ENCODE results near the gene RBM20. TPM values are rescaled to one million over a fixed set of nuclear protein-coding genes. Genes with fewer than 3 reads are reported as not detected.

RBM20 gene
- total RNA-seq, 2 experiments from 2014 or later = 0.06 to 0.17 TPM

GRCh38 chr10:110833941-110834628 lies 189.9 kb downstream of the RBM20 start:
- Mint-ChIP-seq H3K27me3 (no peaks in the 10 kb centered on the region), H3K4me3 (no peak overlapping the region), H3K27ac (peak overlapping the region; percentile 90), H3K4me1 (peaks cover 17% of the 10 kb centered on the region), H3K9me3 (no peaks in the 10 kb centered on the region), H3K36me3 (no peaks in the 10 kb centered on the region)
- no peak for ATAC-seq (ENCODE audit: low read depth)
- POLR2A ChIA-PET = no interaction called here
- no peak for DNase-seq

GRCh38 chr10:110834629-110835301 lies 190.6 kb downstream of the RBM20 start:
- Mint-ChIP-seq H3K27ac (peak overlapping the region; percentile 90), H3K27me3 (no peaks in the 10 kb centered on the region), H3K4me1 (peaks cover 17% of the 10 kb centered on the region), H3K36me3 (no peaks in the 10 kb centered on the region), H3K4me3 (no peak overlapping the region), H3K9me3 (no peaks in the 10 kb centered on the region)
- ATAC-seq (ENCODE audit: low read depth) (peak; percentile 84), DNase-seq (no peak)
- POLR2A ChIA-PET = interaction anchor here (0.6 to 1.8 kb wide), 4 partner anchors 32 to 51 kb away, joined by 3 to 7 read pairs (median 6); partner anchors contain the start of gene PDCD4

GRCh38 chr10:110835841-110836240 lies 191.7 kb downstream of the RBM20 start:
- H3K36me3 Mint-ChIP-seq = no peaks in the 10 kb centered on the region
- POLR2A ChIA-PET = interaction anchor here (0.8 to 1.8 kb wide), 4 partner anchors 22 to 37 kb away, joined by 3 to 7 read pairs (median 6); partner anchors contain the start of gene PDCD4
- ATAC-seq (ENCODE audit: low read depth) (no peak), DNase-seq (no peak)
- H3K4me1 Mint-ChIP-seq = peaks cover 17% of the 10 kb centered on the region
- H3K27ac Mint-ChIP-seq = peak overlapping the region; percentile 57
- H3K4me3 Mint-ChIP-seq = no peak overlapping the region
- no peaks in the 10 kb centered on the region for H3K27me3 Mint-ChIP-seq
- no peaks in the 10 kb centered on the region for H3K9me3 Mint-ChIP-seq

DNA sequence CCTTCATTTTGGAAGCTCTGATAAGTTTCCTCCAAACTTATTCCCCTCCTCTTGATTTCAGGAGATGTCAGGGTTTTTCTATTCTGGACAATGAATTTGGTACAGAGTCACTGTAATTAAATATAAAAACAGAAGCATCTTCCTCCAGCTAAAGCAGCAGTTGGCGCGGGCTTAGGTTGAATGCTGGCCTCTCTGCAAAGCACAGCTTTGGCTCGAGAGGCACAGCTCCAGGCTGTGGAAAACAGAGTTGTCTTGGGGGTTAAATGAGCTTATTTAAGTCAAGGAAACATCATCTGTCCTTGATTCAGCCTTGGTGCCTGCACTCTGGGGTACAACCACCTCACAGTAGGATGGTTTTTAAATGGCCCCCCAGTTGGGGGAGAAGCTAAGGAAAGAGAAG lies 192.6 kb downstream of the RBM20 start:
- Mint-ChIP-seq H3K4me3 (no peak overlapping the region), H3K4me1 (peaks cover 20% of the 10 kb centered on the region), H3K36me3 (no peaks in the 10 kb centered on the region), H3K27me3 (no peaks in the 10 kb centered on the region), H3K9me3 (no peaks in the 10 kb centered on the region), H3K27ac (no peak overlapping the region)
- DNase-seq (no peak), ATAC-seq (ENCODE audit: low read depth) (no peak)
- POLR2A ChIA-PET = interaction anchor here (0.8 to 1.4 kb wide), 4 partner anchors 14 to 34 kb away, joined by 3 to 7 read pairs (median 3); no protein-coding TSS in a partner anchor

GRCh38 chr10:110837418-110838171 lies 193.5 kb downstream of the RBM20 start:
- DNase-seq = no peak
- Mint-ChIP-seq H3K36me3 (no peaks in the 10 kb centered on the region), H3K9me3 (no peaks in the 10 kb centered on the region), H3K4me1 (peaks cover 29% of the 10 kb centered on the region), H3K27ac (no peak overlapping the region), H3K27me3 (no peaks in the 10 kb centered on the region), H3K4me3 (no peak overlapping the region)
- POLR2A ChIA-PET = interaction anchor here (1.0 to 1.4 kb wide), 3 partner anchors 13 to 35 kb away, joined by 3 to 7 read pairs (median 3); no protein-coding TSS in a partner anchor
- no peak for ATAC-seq (ENCODE audit: low read depth)

- ATAC-seq (ENCODE audit: low read depth) = no peak
- H3K36me3 Mint-ChIP-seq = no peaks in the 10 kb centered on the region
- peaks cover 1% of the 10 kb centered on the region for H3K9me3 Mint-ChIP-seq
- no peaks in the 10 kb centered on the region for H3K27me3 Mint-ChIP-seq
- POLR2A ChIA-PET = no interaction called here
- no peak overlapping the region for H3K27ac Mint-ChIP-seq
- DNase-seq = no peak
- no peak overlapping the region for H3K4me3 Mint-ChIP-seq
- H3K4me1 Mint-ChIP-seq = peaks cover 38% of the 10 kb centered on the region
Measured at GRCh38 chr10:110840225-110840922, 196.2 kb downstream of the RBM20 start.

GRCh38 chr10:110840923-110841428 lies 196.8 kb downstream of the RBM20 start:
- POLR2A ChIA-PET = no interaction called here
- H3K9me3 Mint-ChIP-seq = peaks cover 1% of the 10 kb centered on the region
- no peak for DNase-seq
- H3K36me3 Mint-ChIP-seq = no peaks in the 10 kb centered on the region
- no peak overlapping the region for H3K4me3 Mint-ChIP-seq
- no peaks in the 10 kb centered on the region for H3K27me3 Mint-ChIP-seq
- H3K4me1 Mint-ChIP-seq = peaks cover 38% of the 10 kb centered on the region
- no peak for ATAC-seq (ENCODE audit: low read depth)
- no peak overlapping the region for H3K27ac Mint-ChIP-seq

- Mint-ChIP-seq H3K9me3 (peaks cover 1% of the 10 kb centered on the region), H3K27me3 (no peaks in the 10 kb centered on the region), H3K4me3 (no peak overlapping the region), H3K27ac (peak overlapping the region; percentile 3), H3K36me3 (no peaks in the 10 kb centered on the region), H3K4me1 (peaks cover 38% of the 10 kb centered on the region)
- POLR2A ChIA-PET = interaction anchor here (0.6 to 3.4 kb wide), 5 partner anchors 18 to 49 kb away, joined by 3 to 21 read pairs (median 8); no protein-coding TSS in a partner anchor
- no peak for DNase-seq
- ATAC-seq (ENCODE audit: low read depth) = no peak
Measured at GRCh38 chr10:110841767-110842267, 197.7 kb downstream of the RBM20 start.

DNA sequence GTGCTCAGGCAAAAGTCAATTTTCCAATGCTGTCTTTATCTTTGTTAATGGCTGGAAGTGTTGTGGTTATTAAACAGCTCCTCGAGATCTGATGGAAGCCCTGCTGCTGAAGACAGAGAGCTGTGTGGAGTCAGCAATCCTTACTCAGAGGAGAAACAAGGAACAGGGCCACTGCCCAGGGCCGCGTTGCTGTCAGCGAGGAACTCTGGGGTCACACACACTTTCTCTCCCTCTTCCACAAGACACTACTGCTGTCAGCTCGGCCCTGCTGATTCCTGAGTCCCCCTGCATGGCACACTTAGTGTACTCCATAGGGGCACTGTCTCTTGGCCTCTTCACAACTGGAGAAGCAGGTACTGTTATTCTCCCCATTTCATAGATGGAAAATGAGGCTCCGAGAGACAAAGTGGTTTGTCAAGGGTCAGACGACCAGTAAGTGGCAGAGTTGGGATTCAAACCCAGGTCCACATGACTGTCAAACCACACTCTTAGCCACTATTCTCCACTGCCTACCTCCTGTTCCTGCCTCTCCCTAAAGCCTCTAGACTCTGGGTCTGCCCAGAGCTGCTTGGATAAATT lies 198.3 kb downstream of the RBM20 start:
- H3K36me3 Mint-ChIP-seq = no peaks in the 10 kb centered on the region
- H3K4me3 Mint-ChIP-seq = peak overlapping the region; percentile 42
- POLR2A ChIA-PET = interaction anchor here (1.0 to 3.4 kb wide), 7 partner anchors 15 to 77 kb away, joined by 3 to 21 read pairs (median 8); partner anchors contain the start of genes BBIP1, PDCD4 and SHOC2
- peaks cover 39% of the 10 kb centered on the region for H3K4me1 Mint-ChIP-seq
- peaks cover 1% of the 10 kb centered on the region for H3K9me3 Mint-ChIP-seq
- no peaks in the 10 kb centered on the region for H3K27me3 Mint-ChIP-seq
- no peak for ATAC-seq (ENCODE audit: low read depth)
- no peak for DNase-seq
- peak overlapping the region; percentile 77 for H3K27ac Mint-ChIP-seq

- peak; percentile 88 for ATAC-seq (ENCODE audit: low read depth)
- Mint-ChIP-seq H3K4me1 (peaks cover 36% of the 10 kb centered on the region), H3K4me3 (peak overlapping the region; percentile 42), H3K27me3 (no peaks in the 10 kb centered on the region), H3K36me3 (no peaks in the 10 kb centered on the region), H3K27ac (peak overlapping the region; percentile 77), H3K9me3 (peaks cover 1% of the 10 kb centered on the region)
- DNase-seq = no peak
- POLR2A ChIA-PET = interaction anchor here (1.0 to 3.4 kb wide), 7 partner anchors 15 to 76 kb away, joined by 3 to 21 read pairs (median 8); partner anchors contain the start of genes BBIP1, PDCD4 and SHOC2
Measured at GRCh38 chr10:110843031-110843430, 198.9 kb downstream of the RBM20 start.

GRCh38 chr10:110843796-110844616 lies 199.9 kb downstream of the RBM20 start:
- H3K4me3 Mint-ChIP-seq = no peak overlapping the region

More at GRCh38 chr10:110843796-110844616, 199.9 kb downstream of the RBM20 start:
- POLR2A ChIA-PET = interaction anchor here (2.3 to 3.4 kb wide), 4 partner anchors 14 to 29 kb away, joined by 7 to 21 read pairs (median 8); no protein-coding TSS in a partner anchor
- Mint-ChIP-seq H3K27me3 (no peaks in the 10 kb centered on the region), H3K9me3 (peaks cover 1% of the 10 kb centered on the region), H3K36me3 (no peaks in the 10 kb centered on the region), H3K4me1 (peaks cover 41% of the 10 kb centered on the region), H3K27ac (peak overlapping the region; percentile 17)
- ATAC-seq (ENCODE audit: low read depth) (no peak), DNase-seq (no peak)
